ENCODE measurements around the gene FAM47A.

The FAM47A gene

GRCh38 chrX:34132028-34132427, at the start of gene FAM47A:
TSS of gene FAM47A (minus strand) at chrX:34132314. CDS start at chrX:34132278, 36 bp downstream.
- TF ChIP-seq CTCF (IDR thresholded peaks at IDR 0.05; ENCODE audit: low read depth, low read length, missing control alignments) = no peak
- no peak within 1 kb of the TSS for H3K4me3 ChIP-seq (ENCODE audit: low read depth, low read length)
- DNase-seq (ENCODE audit: low read depth) = no peak

- TF ChIP-seq CTCF (IDR thresholded peaks at IDR 0.05; ENCODE audit: low read depth, low read length, missing control alignments) = no peak
- DNase-seq (ENCODE audit: low read depth) = no peak
- H3K4me3 ChIP-seq (ENCODE audit: low read depth, low read length) = no peak overlapping the region
Observed at GRCh38 chrX:34147345-34147744, 15.2 kb upstream of the FAM47A start.

- no peak for TF ChIP-seq CTCF (IDR thresholded peaks at IDR 0.05; ENCODE audit: low read depth, low read length, missing control alignments)
- no peak overlapping the region for H3K4me3 ChIP-seq (ENCODE audit: low read depth, low read length)
- no peak for DNase-seq (ENCODE audit: low read depth)
Observed at GRCh38 chrX:34146906-34147305, 14.8 kb upstream of the FAM47A start.

- no peak for DNase-seq (ENCODE audit: low read depth)
- H3K4me3 ChIP-seq (ENCODE audit: low read depth, low read length) = no peak overlapping the region
- no peak for TF ChIP-seq CTCF (IDR thresholded peaks at IDR 0.05; ENCODE audit: low read depth, low read length, missing control alignments)
Observed at GRCh38 chrX:34144246-34144645, 12.1 kb upstream of the FAM47A start.

GRCh38 chrX:34140816-34141215, 8.7 kb upstream of the FAM47A start:
- no peak overlapping the region for H3K4me3 ChIP-seq (ENCODE audit: low read depth, low read length)
- no peak for TF ChIP-seq CTCF (IDR thresholded peaks at IDR 0.05; ENCODE audit: low read depth, low read length, missing control alignments)
- no peak for DNase-seq (ENCODE audit: low read depth)

- DNase-seq (ENCODE audit: low read depth) = no peak
- no peak for TF ChIP-seq CTCF (IDR thresholded peaks at IDR 0.05; ENCODE audit: low read depth, low read length, missing control alignments)
Observed at GRCh38 chrX:34130980-34131744, 952 bp downstream of the FAM47A start.

GRCh38 chrX:34130501-34130900, 1.6 kb downstream of the FAM47A start:
- no peak overlapping the region for H3K4me3 ChIP-seq (ENCODE audit: low read depth, low read length)
- DNase-seq (ENCODE audit: low read depth) = no peak

More at GRCh38 chrX:34130980-34131744, 952 bp downstream of the FAM47A start:
- no peak overlapping the region for H3K4me3 ChIP-seq (ENCODE audit: low read depth, low read length)

More at GRCh38 chrX:34130501-34130900, 1.6 kb downstream of the FAM47A start:
- TF ChIP-seq CTCF (IDR thresholded peaks at IDR 0.05; ENCODE audit: low read depth, low read length, missing control alignments) = no peak

Data from GM12864 (cell line).